Fibroblast of the aortic adventitia (primary cell): ENCODE measurements around the gene HOATZ. TPM values are rescaled to one million over a fixed set of nuclear protein-coding genes. Genes with fewer than 3 reads are reported as not detected.
A peak's percentile ranks its signal among the peaks of the same experiment; 100 is the strongest.

Experiments used
- DNase-seq: peaks from one replicate; pipeline ENCODE4 v3.0.0-alpha.2; 2010; ENCODE audit warnings: low read depth
- H3K4me3 ChIP-seq: 2 replicates; pipeline ENCODE4 v1.5.1; 2011; ENCODE audit warnings: low read depth, mild to moderate bottlenecking, control low read depth, low read length, moderate library complexity
- CTCF ChIP-seq: IDR thresholded peaks from 2 replicates; pipeline ENCODE4 v1.5.1; 2011; ENCODE audit warnings: mild to moderate bottlenecking, low read length, control low read depth, inconsistent platforms; ENCODE audit not compliant: insufficient read depth
- total RNA-seq: library from RNA; depleted of rRNA; stranded (reverse); fragments of >200 nt; gene quantifications from 2 replicates; pipeline ENCODE4 v1.2.3, GENCODE V29; 2012; ENCODE audit warnings: low replicate concordance

Gene HOATZ
- total RNA-seq, 1 donor: not detected

GRCh38 chr11:111554532-111554931, 40.0 kb downstream of the HOATZ start:
- no peak for TF ChIP-seq CTCF
- H3K4me3 ChIP-seq: no peak overlapping the region
- no peak for DNase-seq

- H3K4me3 ChIP-seq: no peak overlapping the region
- no peak for TF ChIP-seq CTCF
- peak; percentile 36 for DNase-seq
These were observed 40.7 kb downstream of the HOATZ start for GRCh38 chr11:111555255-111555654.

GRCh38 chr11:111557425-111558111, 43.0 kb downstream of the HOATZ start:
- peak; percentile 97 for DNase-seq
- peak; percentile 31 for TF ChIP-seq CTCF
- peak overlapping the region; percentile 0 for H3K4me3 ChIP-seq

GRCh38 chr11:111559800-111560464, 45.4 kb downstream of the HOATZ start:
- no peak for DNase-seq
- no peak overlapping the region for H3K4me3 ChIP-seq
- no peak for TF ChIP-seq CTCF

- H3K4me3 ChIP-seq: no peak overlapping the region
- no peak for DNase-seq
- TF ChIP-seq CTCF: no peak
These were observed 46.2 kb downstream of the HOATZ start for GRCh38 chr11:111560800-111561199.

GRCh38 chr11:111561306-111561705, 46.7 kb downstream of the HOATZ start:
- no peak overlapping the region for H3K4me3 ChIP-seq
- TF ChIP-seq CTCF: no peak
- no peak for DNase-seq
